Fibroblast of the conjunctiva (primary cell): ENCODE data around the gene MEGF6.

ENCODE experiments used
- DNase-seq: peaks from one replicate; pipeline ENCODE4 v3.0.0-alpha.2; 2010; ENCODE audit warnings: low read depth

MEGF6 gene

GRCh38 chr1:3555131-3555920, 56.0 kb downstream of the MEGF6 start:
- no peak for DNase-seq

- DNase-seq: no peak
Measured at GRCh38 chr1:3553940-3554223, 57.4 kb downstream of the MEGF6 start.

GRCh38 chr1:3553166-3553939, 58.0 kb downstream of the MEGF6 start:
- DNase-seq: no peak

GRCh38 chr1:3552751-3553150, 58.6 kb downstream of the MEGF6 start:
- DNase-seq: no peak

- DNase-seq: no peak
Measured at GRCh38 chr1:3552176-3552575, 59.1 kb downstream of the MEGF6 start.

- no peak for DNase-seq
Measured at GRCh38 chr1:3551711-3552110, 59.6 kb downstream of the MEGF6 start.

GRCh38 chr1:3551290-3551678, 60.0 kb downstream of the MEGF6 start:
- DNase-seq: no peak

- DNase-seq: no peak
Measured at GRCh38 chr1:3550511-3551289, 60.6 kb downstream of the MEGF6 start.

- no peak for DNase-seq
Measured at GRCh38 chr1:3548895-3549294, 62.4 kb downstream of the MEGF6 start.

- no peak for DNase-seq
Measured at GRCh38 chr1:3548156-3548893, 63.0 kb downstream of the MEGF6 start.

GRCh38 chr1:3547055-3548005, 64.0 kb downstream of the MEGF6 start:
- no peak for DNase-seq

GRCh38 chr1:3546048-3546384, 65.3 kb downstream of the MEGF6 start:
- no peak for DNase-seq

- no peak for DNase-seq
Measured at GRCh38 chr1:3545363-3546047, 65.8 kb downstream of the MEGF6 start.

- DNase-seq: no peak
Measured at GRCh38 chr1:3544040-3544977, 67.0 kb downstream of the MEGF6 start.

GRCh38 chr1:3543076-3544039, 68.0 kb downstream of the MEGF6 start:
- peak; percentile 60 for DNase-seq

GRCh38 chr1:3542676-3543075, 68.6 kb downstream of the MEGF6 start:
- DNase-seq: no peak

- no peak for DNase-seq
Measured at GRCh38 chr1:3541936-3542335, 69.4 kb downstream of the MEGF6 start.

- DNase-seq: no peak
Measured at GRCh38 chr1:3541465-3541864, 69.8 kb downstream of the MEGF6 start.
